Caco-2 (cell line): ENCODE measurements around the gene ZSCAN20. TPM values are rescaled to one million over a fixed set of nuclear protein-coding genes. Genes with fewer than 3 reads are reported as not detected.

Experiments used
- BruUV-seq: library from RNA; stranded (reverse); fragments of 400-500 nt; replicated peaks from 2 replicates; lab custom pipeline; 2021; lab: Mats Ljungman, UMichigan
- CTCF ChIA-PET: fragments of 300-600 bp; sonication (Branson Sonifier 250); formaldehyde crosslinking; loops from one replicate; lab custom pipeline; 2022; ENCODE audit warnings: antibody characterized with exemption; lab: Charles Lee
- POLR2A ChIA-PET: fragments of 300-600 bp; sonication (Branson Sonifier 250); formaldehyde crosslinking; loops from one replicate; lab custom pipeline; 2022; ENCODE audit warnings: antibody characterized with exemption; lab: Charles Lee
- DNase-seq, 2 experiments: peaks; one replicate each; pipeline versions ENCODE4 v3.0.0 to v3.0.0-alpha.2; 2020 to 2022
- H3K27me3 ChIP-seq: replicated peaks from 2 replicates; pipeline ENCODE4 v1.6.0; 2011; ENCODE audit warnings: low read length; ENCODE audit not compliant: control insufficient read depth, insufficient read depth
- H3K36me3 ChIP-seq: 2 replicates; pipeline ENCODE4 v1.5.1; 2011; ENCODE audit warnings: low read length; ENCODE audit not compliant: control insufficient read depth, insufficient read depth
- H3K4me1 ChIP-seq: fragments of 250-450 bp; sonication (Bioruptor Pico); 2 replicates; pipeline ENCODE4 v1.5.1; 2020; ENCODE audit warnings: mild to moderate bottlenecking
- H3K4me3 ChIP-seq: 2 replicates; pipeline ENCODE4 v1.5.1; 2011; ENCODE audit warnings: low read depth, mild to moderate bottlenecking, control low read depth, low read length
- H3K9me3 ChIP-seq: fragments of 250-450 bp; sonication (Bioruptor Pico); 2 replicates; pipeline ENCODE4 v1.5.1; 2020; ENCODE audit warnings: mild to moderate bottlenecking, moderate library complexity
- H3K27ac Mint-ChIP-seq: one replicate; pipeline ENCODE4 v1.8.0; 2022; ENCODE audit warnings: mixed read lengths; ENCODE audit not compliant: unreplicated experiment
- H3K27me3 Mint-ChIP-seq: one replicate; pipeline ENCODE4 v1.8.0; 2022; ENCODE audit warnings: mixed read lengths; ENCODE audit not compliant: insufficient read depth, unreplicated experiment
- H3K36me3 Mint-ChIP-seq: one replicate; pipeline ENCODE4 v1.8.0; 2022; ENCODE audit warnings: mild to moderate bottlenecking, mixed read lengths; ENCODE audit not compliant: insufficient read depth, unreplicated experiment
- H3K4me1 Mint-ChIP-seq: one replicate; pipeline ENCODE4 v1.8.0; 2022; ENCODE audit warnings: low read depth, mixed read lengths; ENCODE audit not compliant: unreplicated experiment
- H3K4me3 Mint-ChIP-seq: one replicate; pipeline ENCODE4 v1.8.0; 2022; ENCODE audit warnings: mild to moderate bottlenecking, moderate library complexity, mixed read lengths; ENCODE audit not compliant: unreplicated experiment
- H3K9me3 Mint-ChIP-seq: one replicate; pipeline ENCODE4 v1.8.0; 2022; ENCODE audit warnings: mixed read lengths; ENCODE audit not compliant: unreplicated experiment
- CTCF ChIP-seq, 2 experiments: fragments of 200-600 bp in 1 of 2; IDR thresholded peaks; 1 replicate in 1 of 2; 2 replicates in 1 of 2; pipeline versions ENCODE4 v1.5.1 to v1.8.0; 2011 to 2022; ENCODE audit warnings: antibody characterized with exemption in 1 of 2, control low read depth in 1 of 2, inconsistent platforms in 1 of 2, low read depth in 1 of 2, low read length in 1 of 2, mild to moderate bottlenecking in 1 of 2, moderate library complexity in 1 of 2; ENCODE audit not compliant: insufficient read depth in 1 of 2, severe bottlenecking in 1 of 2, unreplicated experiment in 1 of 2
- intact Hi-C: fragments of 100-400 bp; cut with micrococcal nuclease; formaldehyde crosslinking; loops from one replicate; pipeline ENCODE4 v1.10.0; 2022; ENCODE audit not compliant: unreplicated experiment
- total RNA-seq: library from RNA; stranded (reverse); gene quantifications from 2 replicates; pipeline ENCODE4 v1.2.3, GENCODE V29; 2022

ZSCAN20 gene
- total RNA-seq, 1 experiment from 2014 or later = 3.0 TPM

- no peak for DNase-seq
- CTCF ChIA-PET = no interaction called here
Observed at GRCh38 chr1:33433509-33434362, 38.7 kb upstream of the ZSCAN20 start.

DNA sequence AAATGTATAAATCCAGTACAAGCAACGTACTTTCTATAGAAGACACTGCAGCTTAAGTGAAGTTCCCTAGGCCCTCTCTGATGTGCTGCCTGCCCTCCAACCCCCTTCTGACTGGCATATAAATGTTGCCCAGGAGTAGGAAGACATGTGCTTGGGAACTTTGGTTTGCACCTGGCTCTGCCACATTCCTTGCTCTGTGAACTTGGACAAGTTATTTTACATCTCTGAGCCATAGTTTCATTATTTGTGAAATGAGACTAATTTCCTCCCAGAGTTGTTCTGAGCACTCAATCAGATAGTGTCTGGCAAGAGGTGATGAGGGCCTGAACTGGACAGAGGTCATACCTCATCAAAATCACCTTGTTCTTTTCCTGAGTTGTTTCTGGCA lies 38.1 kb upstream of the ZSCAN20 start:
- CTCF ChIA-PET = no interaction called here
- no TSS peak for BruUV-seq
- no peak for DNase-seq
- no peaks in the 10 kb centered on the region for H3K27me3 ChIP-seq
- POLR2A ChIA-PET = no interaction called here
- intact Hi-C loops = loop anchor here (10.0 kb wide), 1 partner anchor 60 kb away; no protein-coding TSS in a partner anchor
- H3K4me3 Mint-ChIP-seq = no peak overlapping the region
- no peaks in the 10 kb centered on the region for H3K36me3 Mint-ChIP-seq
- H3K27ac Mint-ChIP-seq = no peak overlapping the region
- TF ChIP-seq CTCF (IDR thresholded peaks at IDR 0.05; ENCODE audit: insufficient read depth in 1 of 2, low read depth in 1 of 2, low read length in 1 of 2, severe bottlenecking in 1 of 2, unreplicated experiment in 1 of 2) = no peak
- H3K27me3 Mint-ChIP-seq = no peaks in the 10 kb centered on the region
- no peaks in the 10 kb centered on the region for H3K9me3 ChIP-seq
- no peak overlapping the region for H3K4me3 ChIP-seq
- no peaks in the 10 kb centered on the region for H3K4me1 Mint-ChIP-seq
- no peaks in the 10 kb centered on the region for H3K36me3 ChIP-seq
- H3K4me1 ChIP-seq = peaks cover 6% of the 10 kb centered on the region; the same call in 1 of the 2 replicates
- no peaks in the 10 kb centered on the region for H3K9me3 Mint-ChIP-seq

More at GRCh38 chr1:33433509-33434362, 38.7 kb upstream of the ZSCAN20 start:
- POLR2A ChIA-PET = no interaction called here
- intact Hi-C loops = loop anchor here (10.0 kb wide), 1 partner anchor 59 kb away; no protein-coding TSS in a partner anchor
- no peak overlapping the region for H3K27ac Mint-ChIP-seq
- no peaks in the 10 kb centered on the region for H3K4me1 Mint-ChIP-seq
- H3K9me3 Mint-ChIP-seq = no peaks in the 10 kb centered on the region
- no peaks in the 10 kb centered on the region for H3K36me3 ChIP-seq
- H3K4me1 ChIP-seq = peaks cover 6% of the 10 kb centered on the region; the same call in 1 of the 2 replicates
- TF ChIP-seq CTCF (IDR thresholded peaks at IDR 0.05; ENCODE audit: insufficient read depth in 1 of 2, low read depth in 1 of 2, low read length in 1 of 2, severe bottlenecking in 1 of 2, unreplicated experiment in 1 of 2) = no peak
- H3K4me3 Mint-ChIP-seq = no peak overlapping the region
- H3K4me3 ChIP-seq = no peak overlapping the region
- BruUV-seq = no TSS peak
- no peaks in the 10 kb centered on the region for H3K9me3 ChIP-seq
- H3K36me3 Mint-ChIP-seq = no peaks in the 10 kb centered on the region
- no peaks in the 10 kb centered on the region for H3K27me3 Mint-ChIP-seq
- no peaks in the 10 kb centered on the region for H3K27me3 ChIP-seq

GRCh38 chr1:33435096-33435820 lies 37.2 kb upstream of the ZSCAN20 start:
- no peak for DNase-seq
- no peaks in the 10 kb centered on the region for H3K27me3 Mint-ChIP-seq
- 0 out of 2 replicates have a peak, but pooled peaks cover under 1% of the 10 kb centered on the region for H3K4me1 ChIP-seq
- no peaks in the 10 kb centered on the region for H3K9me3 Mint-ChIP-seq
- ChIA-PET CTCF (no interaction called here), POLR2A (no interaction called here)
- BruUV-seq = no TSS peak
- no peak overlapping the region for H3K4me3 ChIP-seq
- H3K36me3 ChIP-seq = no peaks in the 10 kb centered on the region
- no peak for TF ChIP-seq CTCF (IDR thresholded peaks at IDR 0.05; ENCODE audit: insufficient read depth in 1 of 2, low read depth in 1 of 2, low read length in 1 of 2, severe bottlenecking in 1 of 2, unreplicated experiment in 1 of 2)
- H3K27ac Mint-ChIP-seq = no peak overlapping the region
- H3K4me1 Mint-ChIP-seq = no peaks in the 10 kb centered on the region
- no peaks in the 10 kb centered on the region for H3K36me3 Mint-ChIP-seq
- intact Hi-C loops = loop anchor here (10.0 kb wide), 1 partner anchor 60 kb away; no protein-coding TSS in a partner anchor
- H3K9me3 ChIP-seq = no peaks in the 10 kb centered on the region
- H3K27me3 ChIP-seq = no peaks in the 10 kb centered on the region
- no peak overlapping the region for H3K4me3 Mint-ChIP-seq
